Stimulated activated CD8-positive, alpha-beta memory T cell treated with anti-CD3 and anti-CD28 coated beads, Interleukin-12 subunit alpha, Interleukin-12 subunit beta, amount 100 ng/mL, for 1 hour (primary cell): ENCODE results near the gene RALGPS1.

ENCODE experiments used
- DNase-seq: peaks from one replicate; pipeline ENCODE4 v3.0.0-alpha.2; 2020; ENCODE audit warnings: low read depth

RALGPS1 gene

DNA sequence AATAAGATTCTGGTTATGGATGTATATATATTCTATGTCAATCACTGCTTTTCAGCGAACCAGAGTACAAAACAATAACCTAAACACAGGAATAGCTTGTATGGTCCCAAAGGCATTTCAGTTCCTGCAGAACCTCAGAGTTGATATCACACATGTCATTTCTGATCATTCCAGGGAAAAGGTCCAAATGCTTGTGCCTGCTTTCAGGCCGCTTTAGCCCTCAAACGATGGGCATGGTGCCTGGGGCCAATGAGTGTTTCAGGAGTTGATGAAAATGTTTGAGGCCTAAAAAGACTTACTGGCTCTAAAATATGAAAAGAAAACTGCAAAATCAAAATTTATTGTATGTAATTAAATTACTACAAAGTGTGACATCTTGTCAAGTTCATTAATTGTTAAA lies 185.1 kb downstream of the RALGPS1 start:
- DNase-seq = no peak

DNA sequence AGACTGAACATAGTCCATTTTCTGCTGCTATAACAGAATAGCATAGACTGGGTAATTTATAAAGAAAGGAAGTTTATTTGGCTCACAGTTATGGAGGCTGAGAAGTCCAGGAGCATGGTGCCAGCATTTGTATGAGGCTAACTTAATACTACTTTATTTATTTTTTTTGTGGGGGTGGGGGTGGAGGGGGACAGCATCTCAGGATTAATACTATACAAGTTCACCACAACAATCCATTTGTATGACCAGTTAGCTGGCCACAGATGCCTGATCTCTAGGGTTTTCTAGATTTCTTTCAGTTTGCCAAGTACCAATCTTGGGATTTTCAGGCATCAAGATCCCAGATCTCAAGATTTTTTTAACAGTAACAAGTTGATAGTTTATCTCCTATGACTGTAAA lies 187.6 kb downstream of the RALGPS1 start:
- no peak for DNase-seq

DNA sequence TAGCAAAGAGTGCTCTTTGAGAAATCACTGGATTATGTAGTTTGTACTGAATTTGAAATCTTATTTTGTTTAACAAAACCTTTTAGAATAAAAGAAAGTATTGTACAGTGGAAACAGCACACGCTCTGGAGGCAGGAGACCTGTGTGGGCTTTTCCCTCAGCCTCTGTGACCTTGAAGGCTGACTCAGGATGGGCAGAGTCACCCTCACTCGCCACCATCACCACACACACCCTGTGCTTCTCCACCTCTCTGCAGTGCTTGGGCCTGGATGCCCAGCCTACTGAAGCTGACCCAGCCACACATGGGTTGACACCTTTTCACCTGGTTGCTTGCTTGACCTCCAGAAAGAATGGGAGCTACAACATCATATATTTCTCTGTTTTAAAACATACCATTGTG lies 188.2 kb downstream of the RALGPS1 start:
- DNase-seq = no peak

DNA sequence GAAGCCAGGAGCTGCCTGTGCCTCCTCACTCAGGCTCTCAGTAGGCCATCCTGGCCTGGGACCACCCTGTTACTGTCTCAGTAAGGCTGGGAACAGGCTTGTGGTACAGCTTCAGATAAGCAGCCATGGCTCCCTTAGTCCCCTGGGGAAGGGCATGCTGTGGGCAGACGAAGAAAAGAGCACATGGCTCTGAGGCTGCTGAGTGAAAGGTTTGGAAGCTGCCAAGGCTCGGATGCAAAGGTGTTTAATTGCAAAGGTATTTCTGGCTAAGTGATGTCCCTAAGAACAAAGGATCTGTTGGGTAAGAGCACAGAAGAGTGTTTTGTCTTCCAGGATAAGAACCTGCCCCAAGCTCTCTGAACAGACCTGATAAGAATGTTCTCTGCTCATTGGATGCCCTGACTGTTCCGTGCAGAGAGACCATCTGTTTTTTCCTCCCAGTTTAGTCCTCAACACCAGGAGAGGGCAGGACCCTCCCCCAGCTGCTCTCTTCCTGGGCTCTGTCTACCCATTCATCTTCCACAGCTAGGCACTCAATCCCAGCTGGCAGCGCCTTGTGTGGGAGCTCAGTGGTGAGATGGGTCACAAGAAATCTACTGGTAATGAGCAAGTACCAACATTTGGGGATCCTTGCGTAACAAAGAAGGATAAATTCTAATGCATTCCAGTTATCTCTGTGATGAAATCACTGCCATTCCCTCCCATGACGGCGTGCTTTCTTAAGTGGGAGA lies 190.2 kb downstream of the RALGPS1 start:
- DNase-seq = no peak

DNA sequence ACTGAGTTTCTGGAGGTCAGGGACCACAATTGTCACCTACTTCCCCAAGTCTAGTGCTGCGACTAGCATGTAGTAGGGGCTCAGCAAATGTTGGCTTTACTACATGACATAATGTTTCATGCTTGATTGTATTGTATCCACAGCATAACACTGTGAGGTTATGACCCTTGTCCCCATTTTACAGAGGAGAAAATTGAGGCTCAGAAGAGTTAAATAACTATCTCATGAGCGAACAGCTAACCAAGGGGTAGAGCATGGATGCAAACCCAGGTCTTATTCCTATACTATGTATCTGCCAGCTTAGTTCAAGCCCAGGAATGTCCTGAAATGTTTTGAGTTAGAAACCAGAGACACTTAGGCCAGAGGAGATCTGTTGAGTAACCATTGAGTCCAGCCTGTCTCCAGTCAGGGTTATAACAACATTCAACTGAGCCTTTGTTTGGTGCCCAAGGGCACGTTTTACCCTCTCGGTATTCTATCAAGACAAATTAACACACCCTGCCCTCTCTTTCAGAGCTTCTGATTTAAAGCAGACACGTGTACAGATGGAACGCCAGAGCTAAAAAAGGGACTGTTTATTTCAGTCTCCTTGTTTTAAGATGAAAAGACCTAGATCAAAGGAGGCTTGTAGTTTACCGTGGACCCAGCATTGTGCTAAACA lies 191.4 kb downstream of the RALGPS1 start:
- DNase-seq = no peak

DNA sequence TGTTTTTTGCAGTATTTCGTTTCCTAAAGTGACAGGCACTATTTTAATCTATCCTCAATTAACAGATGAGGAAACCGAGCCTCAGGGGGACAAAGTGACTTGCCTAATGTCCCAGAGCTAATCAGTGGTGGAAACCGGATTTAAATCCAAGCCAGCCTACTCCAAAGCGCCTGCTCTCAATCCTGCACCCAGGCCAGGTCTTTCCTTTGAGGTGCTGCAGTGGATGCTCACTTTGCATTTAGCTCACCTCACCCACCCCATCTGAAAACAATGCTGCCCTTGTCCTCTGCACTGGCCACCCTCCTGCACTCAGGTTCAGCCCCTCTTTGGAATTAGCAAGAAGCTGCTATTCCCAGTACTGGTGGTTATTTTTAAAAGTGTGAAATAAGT lies 191.9 kb downstream of the RALGPS1 start:
- no peak for DNase-seq

DNA sequence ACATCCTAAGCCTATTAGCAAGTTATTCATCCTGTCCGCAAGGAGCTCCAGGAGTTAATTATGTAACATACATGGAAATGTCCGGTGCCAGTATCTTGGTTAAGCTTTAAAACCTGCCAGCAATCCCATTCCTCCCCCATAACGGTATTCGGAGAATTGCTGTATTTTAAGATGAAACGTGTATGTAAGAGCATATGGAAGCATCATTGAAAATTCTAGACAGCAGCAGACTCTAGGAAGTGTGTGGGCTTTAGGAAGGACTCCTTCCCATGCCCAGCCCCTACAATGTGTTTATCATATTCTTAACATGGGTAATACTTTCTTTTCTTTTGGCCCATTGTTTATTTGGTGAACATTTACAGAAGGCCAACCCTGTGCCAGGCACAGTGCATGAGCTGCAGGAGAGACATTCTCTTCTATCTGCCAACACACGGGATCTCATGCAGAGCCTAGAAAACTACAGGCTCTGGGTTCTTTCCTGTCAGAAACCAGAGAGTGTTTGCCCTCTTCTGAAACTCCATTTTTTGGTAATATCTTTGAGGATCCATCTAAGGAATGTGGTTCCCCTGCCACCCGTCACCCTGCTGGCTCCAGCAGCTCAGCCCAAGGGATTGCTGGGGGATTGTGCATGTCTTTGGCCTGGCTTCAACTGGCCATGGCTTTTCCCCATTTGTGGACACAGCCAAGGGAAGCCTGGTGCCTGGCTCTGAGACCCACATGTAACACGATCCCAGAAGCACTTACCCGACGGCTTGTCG lies 192.8 kb downstream of the RALGPS1 start:
- DNase-seq = no peak

DNA sequence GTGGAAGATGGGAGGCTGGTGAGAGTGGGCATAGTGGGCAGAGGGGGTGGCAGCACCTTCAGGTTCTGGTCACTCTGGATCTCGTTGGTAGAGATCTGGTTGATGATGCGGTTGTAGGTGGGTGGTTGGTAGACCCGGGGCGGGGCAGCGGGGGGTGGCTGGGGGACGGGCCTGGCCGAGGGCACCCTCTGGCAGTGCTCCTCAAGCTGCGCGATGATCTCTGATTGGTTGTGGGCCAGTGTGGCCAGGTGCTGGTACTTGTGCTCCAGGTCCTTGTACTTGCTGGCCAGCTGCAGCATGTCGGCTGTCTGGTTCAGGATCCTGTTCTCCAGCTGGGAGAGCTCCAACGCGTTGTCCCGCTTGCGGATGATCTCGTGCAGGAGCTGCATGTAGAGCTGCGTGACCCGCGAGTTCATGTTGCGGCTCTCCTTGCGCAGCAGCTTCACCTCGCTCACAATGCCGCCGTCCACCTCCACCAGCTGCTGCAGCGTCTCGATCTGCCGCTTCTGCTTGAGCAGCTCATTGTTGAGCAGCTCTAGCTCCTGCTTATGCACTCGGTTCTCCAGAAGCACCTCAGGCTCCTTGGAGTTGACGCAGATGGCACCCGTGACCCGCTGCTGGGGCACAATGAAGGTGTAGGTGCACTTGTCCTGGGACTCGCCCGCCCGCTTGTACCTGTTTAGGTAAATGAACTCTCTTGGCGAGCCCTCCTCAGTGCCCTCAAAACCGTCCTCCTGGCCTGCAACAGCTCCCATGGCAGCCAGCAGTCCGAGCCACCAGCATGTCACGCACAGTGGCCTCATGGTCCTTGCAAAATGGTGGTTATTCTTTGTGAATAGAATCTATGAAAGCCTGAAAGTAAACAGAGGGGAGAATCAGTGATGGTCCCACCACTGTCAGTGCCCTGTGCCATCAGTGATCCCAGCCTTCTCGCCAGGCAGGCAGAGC lies 193.6 kb downstream of the RALGPS1 start:
- no peak for DNase-seq

DNA sequence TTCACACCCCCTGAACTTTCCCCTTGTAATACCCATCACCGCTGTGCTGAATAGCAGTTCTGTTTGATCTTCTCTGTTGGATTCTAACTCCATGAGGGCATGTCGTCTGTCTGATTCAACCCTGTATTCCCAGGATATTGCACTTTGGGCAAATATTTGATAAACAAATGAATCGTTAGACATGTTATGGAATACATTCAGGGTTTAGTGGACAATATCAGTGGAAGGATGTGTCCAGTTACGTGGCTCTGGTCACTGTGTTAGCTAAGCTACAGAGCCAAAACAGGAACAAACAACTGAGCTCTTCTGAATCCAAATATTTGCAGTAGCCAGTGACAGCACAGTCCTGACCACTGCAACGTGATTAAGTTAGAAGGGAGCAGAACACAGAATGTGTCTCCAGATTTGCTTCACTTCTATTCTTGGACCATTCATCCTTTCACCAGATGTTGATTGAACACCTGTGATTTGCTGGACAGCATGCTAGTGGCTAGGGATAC lies 194.7 kb downstream of the RALGPS1 start:
- no peak for DNase-seq

DNA sequence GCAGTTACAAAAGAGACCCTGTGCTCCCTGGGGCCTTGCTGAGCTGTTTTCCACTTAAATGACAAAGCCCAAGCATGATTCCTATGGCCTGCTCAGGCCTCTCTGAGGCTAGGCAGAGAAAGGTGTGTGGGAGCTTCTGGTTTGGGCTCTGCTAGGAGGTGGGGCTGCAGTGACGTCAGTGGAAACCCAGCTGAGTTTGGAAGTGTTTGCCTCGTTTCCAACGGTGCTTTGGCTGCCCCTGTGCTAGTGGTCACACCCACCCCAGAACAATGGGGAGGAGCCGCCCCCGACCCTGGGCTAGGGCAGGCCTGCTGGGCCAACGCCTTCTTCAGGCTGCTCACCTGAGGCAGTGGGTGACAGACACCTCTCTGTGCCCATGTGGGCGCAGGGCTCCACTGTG lies 197.5 kb downstream of the RALGPS1 start:
- DNase-seq = no peak

DNA sequence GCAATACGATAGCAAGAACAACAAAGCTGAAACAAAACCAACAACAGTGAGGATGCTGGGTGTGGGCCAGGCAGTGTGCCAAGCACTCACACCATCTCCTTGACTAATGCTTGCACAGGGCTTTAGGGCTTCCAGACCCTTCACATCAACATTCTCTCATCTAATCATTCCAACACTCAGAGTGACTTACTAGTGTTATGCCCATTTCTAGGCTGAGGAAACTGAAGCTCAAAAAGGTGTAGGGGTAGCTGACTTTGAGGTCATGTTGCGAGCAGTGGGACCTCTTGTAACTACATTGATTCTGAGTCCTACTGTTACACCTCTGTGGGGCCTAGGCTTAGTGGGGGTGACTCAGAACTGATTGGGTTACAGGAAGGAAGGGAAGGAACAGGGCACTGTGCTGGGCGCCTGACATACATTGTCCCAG lies 198.2 kb downstream of the RALGPS1 start:
- DNase-seq = no peak

DNA sequence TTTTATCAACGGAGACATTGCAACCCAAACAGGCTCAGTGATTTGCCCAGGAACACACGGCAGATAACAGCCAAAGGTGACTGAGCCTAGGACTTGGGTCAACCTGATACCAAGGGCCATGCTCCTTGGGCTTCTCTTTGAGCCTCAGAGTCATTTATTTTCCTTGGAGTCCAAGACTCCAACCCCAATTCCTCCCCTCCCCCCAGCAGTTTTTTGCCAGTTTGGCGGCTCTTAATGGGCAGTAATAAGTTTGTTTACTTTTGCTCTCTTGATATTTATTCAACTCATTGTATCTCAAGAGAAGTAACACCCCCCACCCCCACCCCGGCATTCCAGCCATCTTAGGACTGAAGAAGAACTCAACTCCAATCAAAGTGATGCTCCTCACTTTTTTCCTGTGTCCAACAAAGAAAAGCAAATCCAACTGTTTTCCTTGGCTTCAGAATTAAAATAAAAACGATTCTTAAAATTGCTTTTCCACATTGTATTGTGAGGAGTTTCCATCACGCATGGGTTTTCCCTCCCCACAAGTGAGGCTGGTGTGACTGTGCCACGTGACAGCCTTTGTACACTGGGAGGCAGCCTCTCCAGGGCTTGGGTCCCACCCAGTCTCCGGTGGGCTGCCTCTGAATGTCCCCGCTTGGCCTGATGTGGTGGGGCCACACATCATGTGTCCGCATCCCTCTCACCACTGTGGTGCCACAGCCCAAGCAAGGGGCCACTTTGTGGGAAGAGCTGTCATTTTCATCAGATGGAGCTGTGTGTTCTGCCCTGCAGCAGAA lies 198.8 kb downstream of the RALGPS1 start:
- DNase-seq = no peak

DNA sequence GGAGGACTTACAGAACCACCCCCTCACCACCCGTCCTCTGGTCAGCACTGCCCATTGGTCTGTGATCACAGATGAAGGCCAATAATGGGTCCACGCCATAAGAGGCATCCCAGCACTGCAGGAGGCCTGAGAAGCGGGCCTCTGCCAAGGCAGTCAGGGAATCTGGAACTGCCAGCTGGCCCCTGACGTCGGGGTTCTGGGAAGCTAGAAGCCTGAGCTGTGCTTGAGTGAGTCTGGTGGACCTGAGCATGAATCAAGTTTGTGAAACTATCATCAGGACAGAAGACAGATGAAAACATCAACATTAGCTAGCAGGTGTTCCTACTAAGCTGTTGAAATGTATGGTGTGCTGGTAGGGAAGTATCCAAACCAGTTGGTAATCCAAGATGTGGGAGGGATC lies 200.0 kb downstream of the RALGPS1 start:
- no peak for DNase-seq

DNA sequence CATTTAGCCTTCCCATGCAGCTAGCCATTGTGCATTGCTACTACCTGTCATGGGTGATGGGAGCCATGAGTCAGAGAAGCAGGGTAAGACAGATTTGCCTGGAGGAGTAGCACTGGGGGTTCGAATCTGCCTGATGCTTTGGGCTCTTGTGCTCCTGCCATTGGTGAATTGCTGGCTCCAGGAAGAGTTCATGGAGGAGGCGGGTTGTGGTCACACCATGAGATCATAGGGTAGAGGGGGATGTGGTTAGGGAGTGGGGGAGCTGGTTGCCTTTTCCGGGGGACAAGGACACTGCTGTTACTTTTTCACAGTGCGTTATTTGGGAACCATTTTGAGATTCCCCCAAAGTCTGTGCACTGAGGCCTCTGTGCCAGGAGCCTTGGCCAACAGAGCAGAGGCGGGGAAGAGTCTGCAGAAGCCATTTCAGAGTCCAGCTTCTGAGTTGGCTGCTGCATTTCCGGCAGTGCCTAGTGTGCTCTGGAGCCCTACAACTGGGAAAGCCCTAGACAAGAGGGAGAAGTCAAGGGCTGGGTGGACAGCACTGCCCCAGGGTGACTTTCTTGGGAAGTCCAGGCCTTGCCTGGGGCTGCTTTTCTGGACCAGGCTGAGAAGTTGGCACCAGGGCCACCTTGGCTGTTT lies 201.6 kb downstream of the RALGPS1 start:
- no peak for DNase-seq

DNA sequence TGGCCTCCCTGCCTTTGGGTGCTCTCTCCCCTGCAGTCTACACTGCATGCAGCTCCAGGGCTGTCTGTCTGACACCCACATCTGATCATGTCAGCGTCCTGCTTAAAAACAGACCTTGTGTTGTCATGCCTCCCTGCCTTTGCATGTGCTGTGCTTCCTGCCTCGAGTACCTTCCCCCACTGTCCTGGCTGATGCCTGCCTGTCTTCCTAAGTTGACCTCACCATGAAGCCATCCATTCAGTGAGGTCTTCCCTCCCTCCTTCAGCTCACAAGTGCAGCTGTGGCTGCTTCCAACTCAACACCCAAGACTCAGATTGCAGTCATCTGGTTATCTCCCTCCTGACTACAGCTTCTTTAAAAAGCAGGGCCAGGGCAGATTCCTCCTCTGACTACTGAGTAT lies 202.4 kb downstream of the RALGPS1 start:
- DNase-seq = no peak

DNA sequence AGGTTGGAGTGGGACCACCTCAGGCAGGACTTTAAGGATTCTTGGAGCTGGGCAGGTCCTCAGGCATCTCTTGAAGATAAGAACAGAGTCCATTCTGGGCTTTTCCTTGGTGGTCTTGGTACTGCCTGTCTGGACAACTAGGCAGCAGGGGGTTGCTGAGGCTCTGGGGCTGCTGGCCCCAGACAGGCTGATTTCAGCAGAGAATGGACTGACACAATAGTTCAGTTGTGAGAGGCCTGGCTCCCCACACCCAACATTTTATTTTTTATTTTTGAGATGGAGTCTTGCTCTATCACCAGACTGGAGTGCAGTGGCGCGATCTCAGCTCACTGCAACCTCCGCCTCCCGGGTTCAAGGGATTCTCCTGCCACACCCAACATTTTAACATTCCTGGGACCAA lies 203.2 kb downstream of the RALGPS1 start:
- DNase-seq = no peak

DNA sequence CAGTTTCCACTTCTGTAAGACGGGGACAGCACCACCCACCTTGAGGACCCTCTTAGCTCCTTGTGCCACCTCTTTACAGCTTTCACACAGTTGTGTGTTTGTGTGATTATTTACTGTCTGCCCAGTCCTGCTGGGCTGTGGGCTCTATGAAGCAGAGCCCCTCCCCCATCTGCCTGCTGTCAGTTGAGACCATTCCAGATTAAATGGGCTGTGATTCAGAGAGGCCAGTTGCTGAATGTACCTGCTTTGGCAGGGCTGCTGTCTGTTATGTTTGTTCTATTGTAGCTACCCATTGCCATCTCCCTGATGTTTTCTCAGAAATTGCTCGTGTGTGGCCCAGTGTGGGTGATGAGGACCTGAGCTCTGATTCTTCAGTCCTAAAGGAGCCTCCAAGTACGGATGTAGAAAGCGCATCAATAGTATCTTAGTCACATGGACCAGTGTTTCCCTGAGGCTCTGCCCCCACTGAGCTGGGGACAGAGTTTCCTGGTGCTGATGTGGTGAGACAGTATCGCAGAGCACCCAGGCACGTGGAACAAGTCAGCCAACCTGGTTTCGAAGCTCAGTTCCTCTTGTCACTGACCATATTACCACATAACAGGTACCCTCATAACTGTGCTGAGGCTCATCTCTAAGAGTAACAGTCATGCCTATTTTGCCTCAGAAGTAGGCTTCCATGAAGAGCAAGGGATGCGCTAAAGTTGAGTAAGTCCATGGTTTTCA lies 204.2 kb downstream of the RALGPS1 start:
- no peak for DNase-seq

DNA sequence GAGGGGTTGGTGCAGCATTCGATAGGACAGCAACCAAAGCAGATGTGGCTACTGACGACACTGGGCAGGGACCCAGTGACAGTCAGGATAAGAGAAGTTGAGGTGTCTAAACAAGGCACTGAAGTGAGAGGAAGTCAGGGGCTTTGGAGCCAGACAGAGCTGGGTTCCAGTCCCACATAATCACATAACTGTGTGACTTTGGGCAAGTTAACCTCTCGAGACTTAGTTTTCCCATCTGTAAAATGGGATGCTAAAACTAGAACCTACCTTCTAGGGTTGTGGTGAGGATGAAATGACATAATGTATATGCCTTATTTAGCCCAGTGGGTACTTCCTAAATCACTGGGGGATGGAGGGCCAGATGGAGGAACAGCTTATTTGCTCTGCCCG lies 204.7 kb downstream of the RALGPS1 start:
- no peak for DNase-seq

DNA sequence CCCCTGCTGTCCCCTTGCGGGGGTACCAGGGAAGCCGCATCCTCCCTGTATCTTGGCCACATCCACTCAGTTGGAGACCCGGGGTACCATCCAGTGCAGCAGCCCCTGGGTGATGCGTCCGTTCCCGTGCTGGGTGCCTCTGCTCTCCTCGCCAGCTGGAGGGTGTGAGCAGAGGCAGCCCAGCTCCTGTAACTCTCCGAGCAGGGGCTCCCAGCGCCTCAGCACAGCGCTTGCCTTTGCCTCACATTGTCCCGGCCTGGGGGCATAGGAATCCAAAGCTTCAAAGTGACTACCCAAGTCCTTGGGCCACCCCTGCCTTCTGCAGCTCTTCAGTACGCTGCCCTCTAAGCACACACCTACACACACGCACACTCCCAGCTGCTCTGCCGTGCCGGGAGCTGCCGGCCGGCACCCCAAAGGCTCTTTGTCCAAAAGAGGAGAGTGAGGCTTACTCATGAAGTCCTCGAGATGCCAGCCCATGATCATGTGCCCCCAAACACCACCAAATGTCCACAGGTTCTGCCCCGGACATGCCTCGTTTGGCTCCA lies 207.1 kb downstream of the RALGPS1 start:
- DNase-seq = no peak
